ENCODE data around the gene ZNF90. TPM values are rescaled to one million over a fixed set of nuclear protein-coding genes. Genes with fewer than 3 reads are reported as not detected.

The ZNF90 gene
- polyA plus RNA-seq, 1 donor (not counting 4 experiments of a cell fraction or from before 2014, with no cell fraction given): 5.8 TPM

DNA sequence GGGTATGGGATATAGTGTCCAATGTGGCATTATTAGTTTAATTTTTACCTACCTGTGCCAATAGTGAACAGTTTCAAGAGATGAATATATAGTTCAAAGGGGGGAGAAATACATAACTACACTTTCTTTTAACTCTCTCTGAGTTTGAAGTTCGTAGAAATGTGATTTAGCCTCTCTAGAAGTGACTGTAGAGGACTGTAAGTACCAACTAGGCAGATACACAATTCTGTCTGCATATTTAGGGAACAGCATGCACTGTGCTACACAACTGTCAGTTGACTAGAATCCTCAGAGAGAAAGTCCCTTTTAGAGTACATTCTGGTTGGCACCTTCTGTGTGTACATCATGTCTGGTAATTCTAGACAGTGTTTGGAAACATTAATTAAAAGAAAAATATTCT is 17.5 kb upstream of the ZNF90 start:
- Histone ChIP-seq H3K27ac (ENCODE audit: control insufficient read depth, insufficient read depth, low read length) (no peak overlapping the region), H2AFZ (ENCODE audit: control insufficient read depth, low read length) (no peak overlapping the region), H3K4me2 (ENCODE audit: control insufficient read depth, extremely low read depth, insufficient read depth, low read depth, low read length) (no peak overlapping the region), H3K27me3 (ENCODE audit: control insufficient read depth, extremely low read depth, insufficient read depth, low read length) (no peaks in the 10 kb centered on the region), H3K9me3 (ENCODE audit: control insufficient read depth, low read depth, low read length) (no peaks in the 10 kb centered on the region), H3K36me3 (ENCODE audit: control insufficient read depth in 2 of 2, extremely low read depth in 1 of 2, insufficient read depth in 2 of 2, low read length in 2 of 2) (no peaks in the 10 kb centered on the region), H3K9me1 (ENCODE audit: control insufficient read depth, extremely low read depth, insufficient read depth, low read length) (no peaks in the 10 kb centered on the region), H3K4me1 (ENCODE audit: control insufficient read depth, extremely low read depth, insufficient read depth, low read length) (no peaks in the 10 kb centered on the region), H3K4me3 (ENCODE audit: control insufficient read depth in 2 of 3, extremely low read depth in 1 of 3, insufficient read depth in 2 of 3, low read depth in 1 of 3, low read length in 3 of 3) (no peak overlapping the region), H3K9ac (ENCODE audit: control insufficient read depth, extremely low read depth, insufficient read depth, low read length) (no peak overlapping the region), H4K20me1 (ENCODE audit: control insufficient read depth, extremely low read depth, insufficient read depth, low read length) (no peaks in the 10 kb centered on the region), H3K79me2 (ENCODE audit: control insufficient read depth, insufficient read depth, low read length) (no peaks in the 10 kb centered on the region)
- dilution Hi-C loops (cut with MboI; ENCODE audit: extremely low pct_ligation_motif_present, low sequenced_read_pairs): no loop called here
- no peak for FAIRE-seq
- DNase-seq (ENCODE audit: low read depth, low spot score): no peak
- TF ChIP-seq, protein P1, sequence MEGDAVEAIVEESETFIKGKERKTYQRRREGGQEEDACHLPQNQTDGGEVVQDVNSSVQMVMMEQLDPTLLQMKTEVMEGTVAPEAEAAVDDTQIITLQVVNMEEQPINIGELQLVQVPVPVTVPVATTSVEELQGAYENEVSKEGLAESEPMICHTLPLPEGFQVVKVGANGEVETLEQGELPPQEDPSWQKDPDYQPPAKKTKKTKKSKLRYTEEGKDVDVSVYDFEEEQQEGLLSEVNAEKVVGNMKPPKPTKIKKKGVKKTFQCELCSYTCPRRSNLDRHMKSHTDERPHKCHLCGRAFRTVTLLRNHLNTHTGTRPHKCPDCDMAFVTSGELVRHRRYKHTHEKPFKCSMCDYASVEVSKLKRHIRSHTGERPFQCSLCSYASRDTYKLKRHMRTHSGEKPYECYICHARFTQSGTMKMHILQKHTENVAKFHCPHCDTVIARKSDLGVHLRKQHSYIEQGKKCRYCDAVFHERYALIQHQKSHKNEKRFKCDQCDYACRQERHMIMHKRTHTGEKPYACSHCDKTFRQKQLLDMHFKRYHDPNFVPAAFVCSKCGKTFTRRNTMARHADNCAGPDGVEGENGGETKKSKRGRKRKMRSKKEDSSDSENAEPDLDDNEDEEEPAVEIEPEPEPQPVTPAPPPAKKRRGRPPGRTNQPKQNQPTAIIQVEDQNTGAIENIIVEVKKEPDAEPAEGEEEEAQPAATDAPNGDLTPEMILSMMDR (optimal IDR thresholded peaks at IDR 0.05 in 1 of 3, IDR thresholded peaks at IDR 0.05 in 1 of 3, conservative IDR thresholded peaks at IDR 0.05 in 1 of 3; ENCODE audit: extremely low read depth in 1 of 3, insufficient read depth in 2 of 3, low read length in 3 of 3): no peak
- no peak for TF ChIP-seq EZH2 (IDR thresholded peaks at IDR 0.05; ENCODE audit: low read length)

DNA sequence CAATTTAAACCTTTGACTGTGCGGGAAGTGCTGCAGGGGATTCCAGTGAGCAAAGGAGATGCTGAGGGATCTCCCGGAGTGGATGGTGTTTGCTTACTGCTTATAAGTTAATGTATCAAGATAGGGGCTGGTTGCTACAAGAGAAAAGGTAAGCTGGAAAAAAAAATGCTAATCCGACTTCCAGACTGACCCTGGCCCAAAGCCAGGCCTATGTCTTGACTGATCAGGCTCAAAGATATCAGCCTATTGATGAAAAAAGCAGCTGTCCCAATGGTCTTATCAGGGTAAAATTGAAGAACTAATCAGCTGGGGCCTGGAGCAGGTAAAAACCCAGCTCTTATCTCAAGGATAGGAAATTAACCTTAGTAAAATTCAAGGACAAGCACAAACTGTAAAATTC is 10.9 kb upstream of the ZNF90 start:
- Histone ChIP-seq H3K4me3 (ENCODE audit: control insufficient read depth in 2 of 3, extremely low read depth in 1 of 3, insufficient read depth in 2 of 3, low read depth in 1 of 3, low read length in 3 of 3) (no peak overlapping the region), H2AFZ (ENCODE audit: control insufficient read depth, low read length) (no peak overlapping the region), H3K9me3 (ENCODE audit: control insufficient read depth, low read depth, low read length) (no peaks in the 10 kb centered on the region), H3K27ac (ENCODE audit: control insufficient read depth, insufficient read depth, low read length) (no peak overlapping the region), H3K36me3 (ENCODE audit: control insufficient read depth in 2 of 2, extremely low read depth in 1 of 2, insufficient read depth in 2 of 2, low read length in 2 of 2) (no peaks in the 10 kb centered on the region), H3K4me2 (ENCODE audit: control insufficient read depth, extremely low read depth, insufficient read depth, low read depth, low read length) (no peak overlapping the region), H3K27me3 (ENCODE audit: control insufficient read depth, extremely low read depth, insufficient read depth, low read length) (no peaks in the 10 kb centered on the region), H3K79me2 (ENCODE audit: control insufficient read depth, insufficient read depth, low read length) (no peaks in the 10 kb centered on the region), H4K20me1 (ENCODE audit: control insufficient read depth, extremely low read depth, insufficient read depth, low read length) (no peaks in the 10 kb centered on the region), H3K9ac (ENCODE audit: control insufficient read depth, extremely low read depth, insufficient read depth, low read length) (no peak overlapping the region), H3K4me1 (ENCODE audit: control insufficient read depth, extremely low read depth, insufficient read depth, low read length) (no peaks in the 10 kb centered on the region), H3K9me1 (ENCODE audit: control insufficient read depth, extremely low read depth, insufficient read depth, low read length) (no peaks in the 10 kb centered on the region)
- TF ChIP-seq EZH2 (IDR thresholded peaks at IDR 0.05; ENCODE audit: low read length): no peak
- TF ChIP-seq, protein P1 (optimal IDR thresholded peaks at IDR 0.05 in 1 of 3, IDR thresholded peaks at IDR 0.05 in 1 of 3, conservative IDR thresholded peaks at IDR 0.05 in 1 of 3; ENCODE audit: extremely low read depth in 1 of 3, insufficient read depth in 2 of 3, low read length in 3 of 3): no peak
- dilution Hi-C loops (cut with MboI; ENCODE audit: extremely low pct_ligation_motif_present, low sequenced_read_pairs): no loop called here
- FAIRE-seq: no peak
- DNase-seq (ENCODE audit: low read depth, low spot score): no peak
